ENCODE measurements around the gene GATM. TPM values are rescaled to one million over a fixed set of nuclear protein-coding genes. Genes with fewer than 3 reads are reported as not detected.

GATM gene
- total and polyA plus RNA-seq, 2 of the 4 experiments (the other 2 are of a cell fraction) = 0.10 to 0.18 TPM

DNA sequence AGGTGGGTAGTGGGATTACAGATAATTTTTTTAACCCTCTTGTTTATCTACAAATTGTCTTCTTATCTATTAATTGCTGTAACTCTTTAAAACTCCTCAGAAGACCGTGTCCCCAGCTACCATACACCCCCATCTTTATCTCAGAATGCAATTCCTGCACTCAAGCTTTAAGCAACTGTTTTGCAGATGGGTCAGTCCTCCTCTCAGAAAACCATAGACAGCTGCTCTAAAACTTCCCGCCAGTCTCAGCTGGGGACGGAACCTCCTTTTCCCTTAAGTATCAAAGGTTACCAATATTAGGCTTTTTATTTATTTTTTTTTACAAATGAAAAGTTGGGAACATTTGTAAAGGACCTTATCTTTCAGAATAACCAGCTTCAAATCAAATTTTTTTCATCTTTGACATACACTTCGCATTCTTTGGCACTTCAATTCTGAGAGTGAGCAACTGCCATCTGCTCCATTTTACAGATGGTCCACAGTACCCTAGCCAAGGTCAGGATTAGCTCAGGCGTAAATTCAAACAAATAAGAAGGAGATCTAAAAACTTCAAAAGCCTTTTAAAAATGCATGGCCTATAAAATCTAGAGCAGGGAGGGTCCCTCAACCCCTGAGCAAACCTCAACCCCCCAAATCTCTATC is 1.3 kb downstream of the GATM start:
- WGBS, 2 experiments (ENCODE audit: extremely low coverage in 2 of 2, insufficient read length in 1 of 2) = 0% methylated on average over 1 of the region's 5 CpGs; no CpG with 5 or more reads in 1 of the 2 experiments
- intact Hi-C loops (cut with micrococcal nuclease) (loop anchor here (5.0 kb wide), 1 partner anchor 170 kb away; no protein-coding TSS in a partner anchor), in situ Hi-C loops (cut with MboI; ENCODE audit: low sequenced_read_pairs) (no loop called here), dilution Hi-C loops (cut with HindIII; ENCODE audit: low sequenced_read_pairs, unreplicated experiment) (no loop called here)
- Histone ChIP-seq H2AFZ (replicated peaks; ENCODE audit: low read length, poor library complexity) (peak overlapping the region; percentile 94), H2BK120ac (ENCODE audit: low read depth, low read length) (no peak overlapping the region), H4K91ac (ENCODE audit: insufficient read depth, low read depth, low read length) (no peak overlapping the region), H3K79me1 (ENCODE audit: low read depth in 1 of 2, low read length in 2 of 2) (no peaks in the 10 kb centered on the region), H3K27ac (ENCODE audit: insufficient read depth, low read length) (no peak overlapping the region), H2BK5ac (ENCODE audit: low read depth, low read length, poor library complexity, severe bottlenecking) (no peak overlapping the region), H3K36me3 (ENCODE audit: control insufficient read depth, insufficient read depth, low read length) (no peaks in the 10 kb centered on the region), H3K4ac (ENCODE audit: low read depth, low read length) (no peak overlapping the region), H3K9me1 (ENCODE audit: insufficient read depth, low read length) (no peaks in the 10 kb centered on the region), H3K4me2 (ENCODE audit: low read depth, low read length) (no peak overlapping the region; the same call in 1 of the 2 replicates), H3K4me3 (ENCODE audit: insufficient read depth, low read depth, low read length) (no peak overlapping the region), H3K27me3 (ENCODE audit: control insufficient read depth, insufficient read depth, low read length) (peaks cover 47% of the 10 kb centered on the region), H4K8ac (ENCODE audit: low read depth in 2 of 2, low read length in 2 of 2) (no peak overlapping the region), H3K9ac (ENCODE audit: low read depth, low read length) (no peak overlapping the region), H3K23ac (ENCODE audit: low read depth, low read length) (no peak overlapping the region), H2BK20ac (ENCODE audit: low read depth, low read length) (no peak overlapping the region), H4K20me1 (ENCODE audit: insufficient read depth, low read length) (no peaks in the 10 kb centered on the region), H3K4me1 (ENCODE audit: control insufficient read depth, insufficient read depth, low read length) (0 out of 2 replicates have a peak, but pooled peaks cover 2% of the 10 kb centered on the region), H3K9me3 (ENCODE audit: control insufficient read depth, insufficient read depth, low read length) (no peaks in the 10 kb centered on the region), H3K18ac (ENCODE audit: low read depth, low read length) (no peak overlapping the region), H3K14ac (replicated peaks; ENCODE audit: low read depth, low read length) (no peak overlapping the region), H2AK9ac (replicated peaks; ENCODE audit: low read depth, low read length, poor library complexity) (no peak overlapping the region), H4K5ac (ENCODE audit: low read depth, low read length) (no peak overlapping the region), H2BK15ac (ENCODE audit: low read depth, low read length) (no peak overlapping the region), H3K56ac (ENCODE audit: extremely low read depth, insufficient read depth, low read length) (no peak overlapping the region), H2AK5ac (ENCODE audit: low read depth, low read length) (no peak overlapping the region)
- ChIA-PET CTCF (interaction anchor here (1.1 kb wide), 1 partner anchor 30 kb away, joined by 4 read pairs; no protein-coding TSS in a partner anchor), POLR2A (ENCODE audit: unreplicated experiment) (no interaction called here)
- no TSS peak for BruUV-seq (replicated peaks)
- DNase-seq (no peak), ATAC-seq (ENCODE audit: low read depth) (no peak)
- TF ChIP-seq MAFK (IDR thresholded peaks at IDR 0.05; ENCODE audit: low read depth, low read length) = no peak
- TF ChIP-seq CHD1 (IDR thresholded peaks at IDR 0.05; ENCODE audit: low read depth, low read length) = no peak
- TF ChIP-seq BHLHE40 (IDR thresholded peaks at IDR 0.05; ENCODE audit: low read depth, low read length) = no peak
- TF ChIP-seq, protein P1, sequence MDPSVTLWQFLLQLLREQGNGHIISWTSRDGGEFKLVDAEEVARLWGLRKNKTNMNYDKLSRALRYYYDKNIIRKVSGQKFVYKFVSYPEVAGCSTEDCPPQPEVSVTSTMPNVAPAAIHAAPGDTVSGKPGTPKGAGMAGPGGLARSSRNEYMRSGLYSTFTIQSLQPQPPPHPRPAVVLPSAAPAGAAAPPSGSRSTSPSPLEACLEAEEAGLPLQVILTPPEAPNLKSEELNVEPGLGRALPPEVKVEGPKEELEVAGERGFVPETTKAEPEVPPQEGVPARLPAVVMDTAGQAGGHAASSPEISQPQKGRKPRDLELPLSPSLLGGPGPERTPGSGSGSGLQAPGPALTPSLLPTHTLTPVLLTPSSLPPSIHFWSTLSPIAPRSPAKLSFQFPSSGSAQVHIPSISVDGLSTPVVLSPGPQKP (IDR thresholded peaks at IDR 0.05; ENCODE audit: borderline replicate concordance, low read depth, low read length) = no peak
